BJ (cell line): ENCODE results near the gene TMEM272. TPM values are rescaled to one million over a fixed set of nuclear protein-coding genes. Genes with fewer than 3 reads are reported as not detected.

Experiments used
- CTCF ChIA-PET: fragments of 350-600 bp; formaldehyde crosslinking; extraction: SDS; loops from one replicate; lab custom pipeline; 2021; ENCODE audit warnings: antibody characterized with exemption, inconsistent platforms; lab: Yijun Ruan, JAX
- POLR2A ChIA-PET: fragments of 300-600 bp; sonication (Branson Sonifier 250); formaldehyde crosslinking; extraction: SDS; loops from one replicate; lab custom pipeline; 2021; ENCODE audit warnings: antibody characterized with exemption; lab: Charles Lee
- DNase-seq: peaks from one replicate; pipeline ENCODE4 v3.0.0-alpha.2; 2011; ENCODE audit warnings: low read depth
- H3K27me3 ChIP-seq: 2 replicates; pipeline ENCODE4 v1.6.0; 2011; ENCODE audit warnings: low read length; ENCODE audit not compliant: control insufficient read depth, insufficient read depth
- H3K36me3 ChIP-seq: 2 replicates; pipeline ENCODE4 v1.5.1; 2011; ENCODE audit warnings: low read length; ENCODE audit not compliant: control insufficient read depth, insufficient read depth
- H3K4me3 ChIP-seq: 2 replicates; pipeline ENCODE4 v1.5.1; 2011; ENCODE audit warnings: low read depth, mild to moderate bottlenecking, control low read depth, low read length
- CTCF ChIP-seq: IDR thresholded peaks from 2 replicates; pipeline ENCODE4 v1.5.1; 2011; ENCODE audit warnings: low read depth, mild to moderate bottlenecking, control low read depth, inconsistent platforms, low read length, moderate library complexity; ENCODE audit not compliant: insufficient read depth
- polyA plus RNA-seq: library from polyadenylated mRNA; depleted of rRNA; stranded (reverse); fragments of >200 nt; gene quantifications from 2 replicates; pipeline ENCODE4 v1.2.3, GENCODE V29; 2011

TMEM272 gene
- polyA plus RNA-seq, 1 experiment, result not detected

DNA sequence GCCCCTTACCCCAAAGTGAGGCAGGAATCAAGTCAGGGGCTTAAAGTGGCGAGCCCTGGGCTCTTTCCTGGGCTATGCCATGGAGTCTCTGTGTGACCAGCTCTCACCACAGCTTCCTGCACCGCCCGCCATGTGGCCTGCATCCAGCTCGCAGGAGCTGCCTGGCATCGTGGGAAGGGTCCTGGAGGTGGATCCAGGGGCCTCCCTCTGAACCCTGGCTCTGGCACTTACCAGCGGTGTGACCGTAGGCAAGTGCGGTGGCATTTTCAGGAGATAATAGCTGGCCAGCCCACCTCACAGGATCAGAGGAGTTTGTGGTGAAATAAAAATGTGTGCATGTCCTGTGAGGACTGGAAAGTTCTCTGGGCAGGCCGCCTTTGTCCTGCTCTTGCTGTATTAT lies 67.1 kb downstream of the TMEM272 start:
- ChIA-PET POLR2A (no interaction called here), CTCF (interaction anchor here (1.0 kb wide), 1 partner anchor 20 kb away, joined by 3 read pairs; no protein-coding TSS in a partner anchor)
- no peak for TF ChIP-seq CTCF
- H3K27me3 ChIP-seq, result peaks cover 4% of the 10 kb centered on the region; the same call in 1 of the 2 replicates
- no peak for DNase-seq
- H3K4me3 ChIP-seq, result no peak overlapping the region
- H3K36me3 ChIP-seq, result no peaks in the 10 kb centered on the region

DNA sequence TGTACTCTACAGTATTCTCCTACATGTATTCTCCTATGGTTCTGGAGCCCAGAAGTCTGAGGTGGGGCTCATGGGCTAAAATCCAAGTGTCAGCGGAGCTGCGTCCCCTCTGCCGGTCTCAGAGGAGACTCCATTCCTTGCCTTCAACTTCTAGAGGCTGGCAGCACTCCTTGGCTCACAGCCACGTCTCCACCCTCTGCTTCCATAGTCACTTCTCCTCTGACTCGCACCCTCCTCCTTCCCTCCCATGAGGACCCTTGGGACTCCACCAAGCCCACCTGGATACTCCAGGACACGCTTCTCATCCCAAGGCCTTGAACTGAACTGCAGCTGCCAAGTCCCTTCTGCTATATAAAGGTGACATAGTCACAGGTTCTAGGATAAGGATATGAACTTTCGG lies 68.8 kb downstream of the TMEM272 start:
- DNase-seq, result no peak
- no peaks in the 10 kb centered on the region for H3K36me3 ChIP-seq
- POLR2A ChIA-PET, result no interaction called here
- TF ChIP-seq CTCF, result no peak
- H3K27me3 ChIP-seq, result peaks cover 4% of the 10 kb centered on the region; the same call in 1 of the 2 replicates
- no peak overlapping the region for H3K4me3 ChIP-seq
- CTCF ChIA-PET, result interaction anchor here (0.5 kb wide), 1 partner anchor 253 kb away, joined by 3 read pairs; no protein-coding TSS in a partner anchor

- CTCF ChIA-PET, result no interaction called here
Observed at GRCh38 chr13:51773515-51773914, 71.5 kb downstream of the TMEM272 start.

GRCh38 chr13:51772781-51773180 lies 72.2 kb downstream of the TMEM272 start:
- Histone ChIP-seq H3K36me3 (no peaks in the 10 kb centered on the region; the same call in 1 of the 2 replicates), H3K4me3 (no peak overlapping the region), H3K27me3 (peaks cover 4% of the 10 kb centered on the region; the same call in 1 of the 2 replicates)
- DNase-seq, result no peak
- no peak for TF ChIP-seq CTCF
- ChIA-PET CTCF (interaction anchor here (0.8 to 1.1 kb wide), 2 partner anchors 15 to 26 kb away, joined by 3 read pairs; no protein-coding TSS in a partner anchor), POLR2A (no interaction called here)

More at GRCh38 chr13:51773515-51773914, 71.5 kb downstream of the TMEM272 start:
- no peak for DNase-seq
- no peaks in the 10 kb centered on the region; the same call in 1 of the 2 replicates for H3K36me3 ChIP-seq
- POLR2A ChIA-PET, result no interaction called here
- no peak overlapping the region for H3K4me3 ChIP-seq
- H3K27me3 ChIP-seq, result peaks cover 4% of the 10 kb centered on the region; the same call in 1 of the 2 replicates
- TF ChIP-seq CTCF, result no peak

DNA sequence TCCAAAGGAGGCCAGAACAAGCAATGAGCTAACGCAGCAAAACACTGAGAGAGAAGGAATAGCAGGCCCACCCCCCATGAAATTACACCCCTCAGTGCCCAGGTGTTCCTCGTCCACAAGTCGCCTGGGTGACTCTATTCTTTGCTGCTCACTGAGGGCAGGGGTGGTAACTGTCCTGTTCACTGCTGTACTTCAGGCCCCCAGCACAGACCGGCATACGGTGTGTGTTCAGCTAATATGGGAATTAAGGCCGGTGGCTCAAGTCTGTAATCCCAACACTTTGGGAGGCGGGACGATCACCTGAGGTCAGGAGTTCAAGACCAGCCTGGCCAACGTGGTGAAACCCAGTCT lies 72.9 kb downstream of the TMEM272 start:
- no peak for DNase-seq
- no peak for TF ChIP-seq CTCF
- Histone ChIP-seq H3K4me3 (no peak overlapping the region), H3K27me3 (peaks cover 4% of the 10 kb centered on the region; the same call in 1 of the 2 replicates), H3K36me3 (no peaks in the 10 kb centered on the region; the same call in 1 of the 2 replicates)
- CTCF ChIA-PET, result interaction anchor here (0.8 to 1.1 kb wide), 2 partner anchors 15 to 27 kb away, joined by 3 read pairs; no protein-coding TSS in a partner anchor
- POLR2A ChIA-PET, result no interaction called here
